HG03064 (cell line): ENCODE data around the gene ZNF425.
"Not testable (repeated sequence)": the region's sequence is repeated elsewhere in the genome, so short reads cannot be mapped to it uniquely, and the experiment has no call there.

Source experiments
- ATAC-seq: cut with Tn5 transposase; IDR thresholded peaks from one replicate; pipeline ENCODE4 v1.9.1; 2021; ENCODE audit warnings: low read depth; ENCODE audit not compliant: unreplicated experiment

Gene ZNF425

DNA sequence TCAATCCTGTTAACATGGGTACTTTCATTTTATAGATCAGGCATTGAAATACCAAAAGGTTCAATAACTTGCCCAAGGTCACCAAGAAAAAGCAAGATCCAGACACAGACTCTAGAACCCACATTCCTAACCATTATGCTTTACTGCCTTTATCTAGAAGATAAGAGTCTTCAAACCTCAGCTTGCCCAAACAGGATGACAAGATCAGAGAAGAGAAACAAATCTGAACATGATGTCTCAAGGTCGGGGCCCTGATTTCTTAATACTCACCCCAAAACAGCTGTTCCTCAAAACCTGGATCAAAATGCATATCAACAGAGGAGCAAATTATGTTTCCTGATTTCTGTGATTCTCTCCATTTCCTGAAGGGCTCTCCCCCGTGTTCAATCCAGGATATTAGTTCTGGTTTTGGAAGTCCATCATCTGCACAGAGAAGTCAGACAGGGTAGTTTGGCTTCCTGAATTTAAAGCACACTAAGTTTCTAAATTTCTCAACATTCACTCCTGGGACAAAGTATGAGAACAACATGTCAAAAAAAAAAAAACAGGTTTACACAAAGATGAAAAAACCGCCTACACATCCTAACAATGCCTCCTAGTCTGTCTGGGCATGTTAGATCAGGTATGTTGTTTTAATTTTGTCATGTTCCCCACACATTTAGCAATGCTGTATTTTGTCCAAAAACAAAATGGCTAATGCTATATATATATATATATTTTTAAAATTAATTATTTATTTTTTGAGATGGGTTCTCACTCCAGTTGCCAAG lies 51.8 kb downstream of the ZNF425 start:
- ATAC-seq = no peak

DNA sequence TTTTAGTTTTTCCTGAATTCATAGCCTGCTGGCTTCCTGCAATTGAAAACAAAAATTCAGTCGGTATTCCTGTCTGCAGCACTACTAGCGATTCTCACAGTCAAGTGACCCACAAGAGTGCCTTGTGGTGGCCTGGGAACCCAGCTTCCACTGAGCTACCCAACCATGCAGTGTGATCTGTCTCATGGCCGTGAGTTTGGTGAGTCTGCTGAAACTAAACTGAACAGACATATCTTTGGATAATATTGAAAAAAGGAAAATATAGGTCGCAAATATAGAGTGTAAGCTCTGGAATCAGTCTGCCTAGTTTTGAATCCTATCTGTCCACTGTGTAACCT lies 53.7 kb downstream of the ZNF425 start:
- ATAC-seq = no peak

DNA sequence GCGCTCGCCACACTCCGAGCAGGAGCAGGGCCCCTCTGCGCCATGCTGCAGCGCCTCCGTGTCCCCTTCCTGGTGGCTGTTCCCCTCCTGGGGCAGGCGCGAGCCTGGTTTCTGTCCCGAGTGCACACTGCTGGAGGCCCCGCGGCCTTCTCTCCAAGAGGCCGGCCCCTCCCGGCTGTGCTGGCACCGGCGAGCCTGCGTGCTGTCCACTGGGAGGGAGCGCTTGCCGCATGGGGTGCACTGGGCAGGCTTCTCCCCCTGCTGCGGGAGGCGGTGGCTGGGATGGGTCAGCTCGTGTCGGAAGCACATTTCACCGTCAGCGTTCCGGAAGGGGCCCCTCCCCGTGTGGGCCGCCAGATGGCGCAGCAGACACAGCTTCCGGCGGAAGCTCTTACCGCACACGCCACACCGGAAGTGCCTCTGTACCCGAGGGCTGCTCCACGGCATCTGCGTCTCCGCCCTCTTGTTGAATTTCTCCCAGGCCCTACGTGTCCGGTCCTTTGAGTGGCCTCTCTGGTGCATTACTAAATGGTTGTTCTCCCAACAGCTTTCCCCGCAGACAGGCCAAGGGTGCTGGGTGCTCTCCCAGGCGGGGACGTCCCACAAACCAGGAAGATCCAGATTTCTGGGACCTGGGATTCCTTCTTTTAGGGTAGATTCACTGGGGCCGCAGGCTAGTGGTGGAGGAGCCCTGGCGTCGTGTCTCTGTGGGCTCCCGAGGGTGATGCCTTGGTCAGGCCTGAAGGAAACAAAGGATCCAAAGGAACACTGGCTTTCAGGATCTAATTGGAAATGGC lies 54.3 kb downstream of the ZNF425 start:
- no peak for ATAC-seq

DNA sequence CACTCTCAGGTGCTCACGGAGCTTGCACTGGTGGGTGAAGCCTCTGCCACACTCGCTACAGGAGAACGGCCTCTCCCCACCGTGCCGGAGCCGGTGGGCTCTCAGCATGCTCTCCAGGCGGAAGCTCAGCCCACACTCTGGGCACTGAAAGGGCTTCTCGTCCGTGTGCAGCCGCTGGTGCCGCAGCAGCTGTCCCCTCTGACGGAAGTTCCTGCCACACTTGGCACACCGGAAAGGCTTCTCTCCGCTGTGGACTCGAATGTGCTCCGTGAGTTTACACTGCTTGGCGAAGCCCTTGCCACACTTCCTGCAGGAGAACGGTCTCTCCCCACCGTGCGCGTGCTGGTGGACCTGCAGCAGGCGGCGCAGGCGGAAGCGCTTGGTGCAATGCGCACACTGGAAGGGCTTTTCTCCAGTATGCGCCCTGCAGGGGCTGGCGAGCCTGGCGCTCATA lies 54.9 kb downstream of the ZNF425 start:
- no peak for ATAC-seq

DNA sequence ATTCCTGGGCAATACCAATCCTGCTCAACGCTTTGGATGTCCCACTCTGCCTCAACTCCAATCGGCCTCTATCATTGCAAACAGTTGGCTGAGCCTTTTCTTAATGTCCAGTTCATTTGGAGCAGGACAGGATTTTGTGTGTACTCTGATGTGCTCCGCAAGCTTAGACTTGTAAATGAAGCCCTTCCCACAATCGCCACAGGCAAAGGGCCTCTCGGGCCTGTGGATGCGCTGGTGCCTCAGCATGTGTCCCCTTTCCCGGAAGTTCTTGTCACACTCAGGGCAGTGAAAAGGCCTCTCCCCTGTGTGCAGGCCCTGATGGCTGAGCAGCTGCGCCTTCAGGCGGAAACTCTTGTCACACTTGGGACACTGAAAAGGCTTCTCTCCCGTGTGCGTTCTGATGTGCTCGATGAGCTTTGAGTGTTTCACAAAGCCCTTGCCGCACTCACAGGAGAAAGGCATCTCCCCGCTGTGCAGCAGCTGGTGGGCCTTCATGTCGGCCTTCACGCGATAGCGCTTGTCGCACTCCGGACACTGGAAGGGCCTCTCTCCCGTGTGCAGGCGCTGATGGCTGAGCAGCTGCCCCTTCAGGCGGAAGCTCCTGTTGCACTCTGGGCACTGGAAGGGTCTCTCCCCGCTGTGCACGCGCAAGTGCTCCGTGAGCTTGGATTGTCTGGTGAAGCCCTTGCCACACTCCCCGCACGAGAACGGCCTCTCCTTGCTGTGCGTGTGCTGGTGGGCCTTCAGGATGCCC lies 55.6 kb downstream of the ZNF425 start:
- no peak for ATAC-seq

DNA sequence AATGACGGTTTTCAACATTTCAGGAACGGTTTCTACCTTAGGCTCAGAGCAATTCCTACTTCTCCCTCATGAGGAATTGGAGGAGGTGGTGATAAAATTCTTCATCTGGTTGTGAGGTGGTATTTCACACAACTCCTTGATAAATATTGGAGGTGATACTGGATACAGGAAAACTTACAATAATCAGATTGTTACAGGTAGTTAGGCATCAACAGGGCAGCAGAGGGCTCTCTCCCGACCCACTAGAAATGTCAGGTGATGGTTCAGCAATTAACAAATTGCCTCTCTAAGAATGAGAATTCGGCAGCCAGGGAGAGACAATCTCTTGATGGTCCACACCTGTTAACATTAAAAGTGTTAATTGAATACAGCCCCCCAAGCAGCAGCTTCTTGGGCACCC lies 58.3 kb downstream of the ZNF425 start:
- no peak for ATAC-seq

DNA sequence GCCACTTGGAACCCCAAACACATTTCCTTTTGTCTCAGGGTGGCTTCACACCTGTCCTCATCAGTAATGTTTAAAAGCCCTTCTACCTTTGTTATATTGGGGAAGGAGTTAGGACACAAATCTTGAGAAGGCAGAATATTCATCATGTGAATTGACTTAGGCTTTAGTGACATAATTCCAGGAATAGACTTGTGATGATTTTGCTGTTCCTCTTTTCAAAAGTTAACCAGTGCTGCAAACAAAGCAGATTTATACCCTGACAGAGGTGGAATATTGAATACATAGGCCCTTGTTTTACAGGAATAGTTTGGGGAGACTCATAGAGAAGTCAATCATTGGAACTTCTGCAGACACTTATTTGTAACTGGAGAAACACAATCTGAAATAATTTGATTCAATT lies 62.6 kb downstream of the ZNF425 start:
- ATAC-seq = no peak

DNA sequence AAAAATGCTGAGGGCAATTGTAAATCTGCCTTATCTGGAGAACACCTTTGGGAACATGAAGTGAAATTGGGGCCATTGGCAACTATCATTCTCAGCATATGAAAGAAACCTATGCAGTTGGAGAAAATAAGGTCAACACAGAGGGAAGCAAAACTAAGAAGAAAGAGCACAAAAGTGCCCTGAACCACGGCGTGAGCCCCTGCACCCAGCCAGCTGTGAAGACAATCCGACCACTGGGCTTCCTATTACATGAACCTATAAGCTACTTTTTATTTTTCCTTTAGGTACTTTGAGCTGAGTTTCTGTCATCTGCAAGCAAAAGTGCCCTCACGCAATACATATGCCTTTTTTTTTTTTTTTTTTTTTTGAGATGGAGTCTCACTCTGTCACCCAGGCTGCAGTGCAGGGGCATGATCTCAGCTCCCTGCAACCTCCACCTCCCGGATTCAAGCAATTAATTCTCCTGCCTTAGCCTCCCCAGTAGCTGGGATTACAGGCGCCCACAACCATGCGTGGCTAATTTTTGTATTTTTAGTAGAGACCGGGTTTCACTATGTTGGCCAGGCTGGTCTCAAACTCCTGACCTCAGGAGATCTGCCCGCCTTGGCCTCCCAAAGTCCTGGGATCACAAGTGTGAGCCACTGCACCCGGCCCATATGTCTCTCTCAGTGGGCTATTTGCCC lies 63.8 kb downstream of the ZNF425 start:
- not testable (repeated sequence) for ATAC-seq

DNA sequence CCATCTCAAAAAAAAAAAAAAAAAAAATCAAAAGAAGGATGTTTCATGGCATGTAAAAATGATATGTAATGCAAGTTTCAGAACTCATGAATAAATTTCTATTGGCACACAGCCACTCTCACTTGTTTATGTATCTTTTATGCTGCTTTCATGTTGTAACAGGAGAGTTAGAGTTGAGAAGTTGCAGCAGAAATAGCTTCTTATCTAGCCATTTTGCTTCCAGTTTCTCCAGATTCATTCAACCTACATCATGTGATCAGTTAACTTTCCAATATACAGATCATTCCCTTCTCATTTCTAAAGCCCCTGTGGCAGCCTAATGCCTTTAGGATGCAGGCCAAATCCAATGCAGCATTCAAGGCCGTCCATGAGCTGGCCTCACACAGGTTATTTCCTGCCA lies 66.0 kb downstream of the ZNF425 start:
- ATAC-seq = no peak

DNA sequence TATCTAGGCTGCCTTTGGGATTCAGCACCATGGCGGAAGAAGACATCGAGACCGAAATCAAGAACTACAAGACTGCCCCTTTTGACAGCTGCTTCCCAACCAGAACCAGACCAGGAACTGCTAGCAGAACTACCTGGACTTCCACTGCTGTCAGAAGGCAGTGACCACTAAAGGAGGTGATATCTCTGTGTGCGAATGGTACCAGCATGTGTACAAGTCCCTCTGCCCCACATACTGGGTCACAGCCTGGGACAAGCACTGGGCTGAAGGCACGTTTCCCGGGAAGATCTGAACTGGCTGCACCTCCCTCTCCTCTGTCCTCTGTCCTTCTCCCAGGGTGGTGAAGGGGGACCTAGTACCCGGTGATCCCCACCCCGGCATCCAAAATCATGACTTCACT lies 72.2 kb downstream of the ZNF425 start:
- no peak for ATAC-seq

DNA sequence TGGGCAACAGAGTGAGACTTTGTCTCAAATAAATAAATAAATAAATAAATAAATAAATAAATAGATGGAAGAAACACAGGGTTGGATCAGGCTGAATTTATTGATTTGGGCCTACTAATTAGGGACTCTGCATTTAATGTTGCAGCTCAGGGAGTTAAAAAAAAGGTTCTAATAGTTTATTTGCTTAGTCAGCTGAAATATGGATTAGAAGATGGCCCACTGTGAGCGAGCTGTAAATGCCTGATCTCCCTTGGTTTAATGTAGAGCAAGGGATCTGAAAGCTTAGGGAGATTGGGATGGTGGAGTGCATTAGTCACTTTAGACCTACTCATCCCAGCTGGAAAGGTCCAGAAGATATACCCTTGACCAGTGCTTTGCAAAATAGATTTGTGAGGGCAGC lies 72.7 kb downstream of the ZNF425 start:
- no peak for ATAC-seq
